Fibroblast of lung (primary cell): ENCODE data around the gene HTR3B. TPM values are rescaled to one million over a fixed set of nuclear protein-coding genes. Genes with fewer than 3 reads are reported as not detected.
A peak's percentile ranks its signal among the peaks of the same experiment; 100 is the strongest.

Source experiments
- DNase-seq, 2 donors: peaks; one replicate each; pipeline versions ENCODE4 v3.0.0 to v3.0.0-alpha.2; 2010; ENCODE audit warnings: low read depth in 2 of 2
- H2AFZ ChIP-seq: 2 replicates; pipeline ENCODE4 v1.5.1; 2012; ENCODE audit warnings: low read length, control low read depth, inconsistent platforms
- H3K27ac ChIP-seq: 2 replicates; pipeline ENCODE4 v1.5.1; 2011; ENCODE audit warnings: low read length, control low read depth; ENCODE audit not compliant: insufficient read depth
- H3K27me3 ChIP-seq: 2 replicates; pipeline ENCODE4 v1.5.1; 2011; ENCODE audit warnings: mild to moderate bottlenecking, low read length; ENCODE audit not compliant: control insufficient read depth, insufficient read depth
- H3K36me3 ChIP-seq: 2 replicates; pipeline ENCODE4 v1.5.1; 2011; ENCODE audit warnings: low read length; ENCODE audit not compliant: control insufficient read depth, insufficient read depth
- H3K4me1 ChIP-seq: 2 replicates; pipeline ENCODE4 v1.5.1; 2011; ENCODE audit warnings: low read length; ENCODE audit not compliant: control insufficient read depth, insufficient read depth; ENCODE audit errors: extremely low read depth
- H3K4me2 ChIP-seq: 2 replicates; pipeline ENCODE4 v1.5.1; 2011; ENCODE audit warnings: low read length, control low read depth; ENCODE audit not compliant: insufficient read depth; ENCODE audit errors: extremely low read depth
- H3K4me3 ChIP-seq, 4 experiments: fragments of 200-600 bp in 1 of 4; sonication (generic) in 1 of 4; replicated peaks in 1 of 4; 2 replicates each; pipeline ENCODE4 v1.5.1; 2011 to 2016; ENCODE audit warnings: low read length in 4 of 4, low read depth in 3 of 4, mild to moderate bottlenecking in 3 of 4, control low read depth in 2 of 4, inconsistent platforms in 1 of 4, mixed read lengths in 1 of 4; ENCODE audit not compliant: insufficient read depth in 1 of 4; ENCODE audit errors: control extremely low read depth in 1 of 4
- H3K79me2 ChIP-seq: 2 replicates; pipeline ENCODE4 v1.5.1; 2012; ENCODE audit warnings: mild to moderate bottlenecking, low read length, inconsistent platforms; ENCODE audit not compliant: control insufficient read depth, insufficient read depth
- H3K9ac ChIP-seq: 2 replicates; pipeline ENCODE4 v1.5.1; 2011; ENCODE audit warnings: mild to moderate bottlenecking, low read length, control low read depth; ENCODE audit not compliant: insufficient read depth
- H3K9me3 ChIP-seq: 2 replicates; pipeline ENCODE4 v1.5.1; 2012; ENCODE audit warnings: low read depth, low read length; ENCODE audit not compliant: control insufficient read depth, insufficient read depth
- H4K20me1 ChIP-seq: 2 replicates; pipeline ENCODE4 v1.5.1; 2011; ENCODE audit warnings: low read length; ENCODE audit not compliant: control insufficient read depth, insufficient read depth; ENCODE audit errors: extremely low read depth
- EZH2 ChIP-seq: IDR thresholded peaks from 2 replicates; pipeline ENCODE4 v1.5.1; 2012; ENCODE audit warnings: low read length, control low read depth, mild to moderate bottlenecking; ENCODE audit errors: missing control alignments
- polyA plus RNA-seq, 2 donors: library from polyadenylated mRNA; depleted of rRNA in 1 of 2; stranded (reverse) in 1 of 2; unstranded in 1 of 2; fragments of >200 nt; gene quantifications; 2 replicates each; pipeline ENCODE4 v1.2.1, GENCODE V29; 2011 to 2012; ENCODE audit warnings: missing spikeins in 1 of 2
- total RNA-seq: library from RNA; depleted of rRNA; stranded (reverse); fragments of >200 nt; gene quantifications from 2 replicates; pipeline ENCODE4 v1.2.1, GENCODE V29; 2014
- TF ChIP-seq, protein P1 (sequence below), 2 donors: IDR thresholded peaks in 1 of 2; conservative IDR thresholded peaks in 1 of 2; 1 replicate in 1 of 2; 2 replicates in 1 of 2; pipeline ENCODE4 v1.5.1; 2011 to 2012; ENCODE audit warnings: low read length in 2 of 2, control low read depth in 1 of 2, inconsistent platforms in 1 of 2, low read depth in 1 of 2, mild to moderate bottlenecking in 1 of 2

HTR3B gene
- total and polyA plus RNA-seq, 2 donors (not counting 1 experiment from before 2014, with no cell fraction given) = not detected

DNA sequence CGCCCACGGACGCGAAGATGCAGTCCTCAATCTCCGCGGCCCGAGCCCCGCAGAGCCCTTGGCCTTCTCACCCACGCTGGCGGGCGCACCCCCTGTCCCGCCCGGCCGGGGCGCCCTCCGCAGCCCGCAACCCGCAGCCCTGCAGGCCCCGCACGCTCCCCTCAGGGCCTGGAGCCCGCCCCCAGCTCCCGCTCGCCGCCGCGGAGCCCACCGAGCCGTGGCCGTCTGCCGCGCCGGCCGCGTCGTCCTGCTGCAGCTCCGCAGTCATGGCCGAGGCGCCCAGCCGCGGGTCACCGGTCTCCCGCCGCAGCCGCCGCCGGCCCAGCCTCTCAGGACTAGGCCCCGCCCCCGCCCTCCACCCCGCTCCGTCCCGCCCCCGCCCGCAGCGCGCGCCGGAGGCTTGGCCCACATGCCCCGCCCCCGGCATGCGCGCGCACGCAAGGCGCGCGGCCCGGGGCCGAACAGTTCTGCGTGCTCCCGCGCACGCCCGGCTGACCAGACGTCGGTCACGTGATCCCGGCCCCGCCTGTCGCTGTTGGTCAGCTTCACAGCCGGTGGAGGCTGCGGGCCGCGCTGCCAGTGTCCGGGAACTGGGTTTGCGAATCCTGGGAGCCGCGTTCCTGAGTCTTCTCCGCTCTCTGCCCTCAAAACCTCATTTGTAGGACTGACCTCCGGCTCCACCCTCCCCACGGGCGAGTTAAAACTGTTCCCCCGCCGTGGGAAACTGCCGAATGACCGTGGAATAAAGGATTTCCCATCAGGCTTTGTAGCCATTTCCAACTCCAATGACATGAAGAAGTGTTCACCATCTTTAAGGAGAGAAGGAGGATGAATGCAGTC is 29.1 kb upstream of the HTR3B start, which contains the start of gene USP28:
Gene USP28 (minus strand): TSS at position 339 of the 840 bp plus-strand sequence. CDS start 71 bp downstream, at position 268.
- no peaks in the 10 kb centered on the region for H3K4me1 ChIP-seq
- H3K27ac ChIP-seq = peak within 1 kb of the TSS; percentile 90
- H3K4me3 ChIP-seq = peak within 1 kb of the TSS; percentile 67 to 86 (median 86)
- DNase-seq = peak; percentile 94 to 95
- no peaks in the 10 kb centered on the region for H3K36me3 ChIP-seq
- peak within 1 kb of the TSS; percentile 93 for H2AFZ ChIP-seq
- H3K27me3 ChIP-seq = no peaks in the 10 kb centered on the region
- H3K9me3 ChIP-seq = no peaks in the 10 kb centered on the region
- TF ChIP-seq, protein P1, sequence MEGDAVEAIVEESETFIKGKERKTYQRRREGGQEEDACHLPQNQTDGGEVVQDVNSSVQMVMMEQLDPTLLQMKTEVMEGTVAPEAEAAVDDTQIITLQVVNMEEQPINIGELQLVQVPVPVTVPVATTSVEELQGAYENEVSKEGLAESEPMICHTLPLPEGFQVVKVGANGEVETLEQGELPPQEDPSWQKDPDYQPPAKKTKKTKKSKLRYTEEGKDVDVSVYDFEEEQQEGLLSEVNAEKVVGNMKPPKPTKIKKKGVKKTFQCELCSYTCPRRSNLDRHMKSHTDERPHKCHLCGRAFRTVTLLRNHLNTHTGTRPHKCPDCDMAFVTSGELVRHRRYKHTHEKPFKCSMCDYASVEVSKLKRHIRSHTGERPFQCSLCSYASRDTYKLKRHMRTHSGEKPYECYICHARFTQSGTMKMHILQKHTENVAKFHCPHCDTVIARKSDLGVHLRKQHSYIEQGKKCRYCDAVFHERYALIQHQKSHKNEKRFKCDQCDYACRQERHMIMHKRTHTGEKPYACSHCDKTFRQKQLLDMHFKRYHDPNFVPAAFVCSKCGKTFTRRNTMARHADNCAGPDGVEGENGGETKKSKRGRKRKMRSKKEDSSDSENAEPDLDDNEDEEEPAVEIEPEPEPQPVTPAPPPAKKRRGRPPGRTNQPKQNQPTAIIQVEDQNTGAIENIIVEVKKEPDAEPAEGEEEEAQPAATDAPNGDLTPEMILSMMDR (conservative IDR thresholded peaks at IDR 0.05 in 1 of 2, IDR thresholded peaks at IDR 0.05 in 1 of 2; ENCODE audit: low read depth in 1 of 2, low read length in 2 of 2) = no peak
- TF ChIP-seq EZH2 = no peak
- H4K20me1 ChIP-seq = no peaks in the 10 kb centered on the region
- H3K79me2 ChIP-seq = no peaks in the 10 kb centered on the region
- H3K9ac ChIP-seq = peak within 1 kb of the TSS; percentile 74
- H3K4me2 ChIP-seq = peak within 1 kb of the TSS; percentile 97

DNA sequence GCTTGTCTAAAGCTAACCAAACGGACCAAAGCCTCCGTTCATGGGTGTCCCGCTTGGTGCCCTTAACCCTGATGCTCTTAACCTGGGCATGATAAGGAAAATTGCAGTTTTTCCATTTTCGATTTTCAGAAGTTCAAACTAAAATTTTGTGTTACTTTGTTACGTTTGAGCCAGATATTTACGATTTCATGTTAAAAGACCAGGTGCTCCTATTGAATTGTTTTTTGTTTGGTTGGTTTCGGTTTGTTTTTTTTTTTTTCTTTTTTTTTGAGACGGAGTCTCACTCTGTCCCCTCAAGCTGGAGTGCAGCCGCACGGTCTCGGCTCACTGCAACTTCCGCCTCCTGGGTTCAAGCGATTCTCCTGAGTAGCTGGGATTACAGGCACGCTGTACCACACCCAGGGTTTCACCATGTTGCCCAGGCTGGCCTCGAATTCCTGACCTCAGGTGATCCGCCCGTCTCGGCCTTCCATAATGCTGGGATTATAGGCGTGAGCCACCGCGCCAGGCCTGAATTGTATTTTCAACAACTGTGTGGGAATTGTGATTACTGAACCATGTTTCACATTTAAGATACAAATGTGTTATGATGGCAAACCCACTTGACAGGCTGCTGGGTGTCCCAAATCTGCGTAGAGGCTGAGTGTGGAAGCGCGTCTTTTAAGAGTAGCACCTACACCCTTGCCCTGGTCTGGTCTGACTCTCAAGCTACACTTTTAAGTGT is 28.4 kb upstream of the HTR3B start:
- Histone ChIP-seq H3K36me3 (no peaks in the 10 kb centered on the region), H3K27ac (peak overlapping the region; percentile 90), H4K20me1 (no peaks in the 10 kb centered on the region), H3K79me2 (no peaks in the 10 kb centered on the region), H3K4me2 (peak overlapping the region; percentile 97), H3K4me3 (peak overlapping the region; percentile 58 to 73 (median 63)), H3K9ac (no peak overlapping the region), H2AFZ (peak overlapping the region; percentile 93), H3K27me3 (no peaks in the 10 kb centered on the region), H3K4me1 (no peaks in the 10 kb centered on the region), H3K9me3 (no peaks in the 10 kb centered on the region)
- DNase-seq = no peak
- TF ChIP-seq, protein P1 (conservative IDR thresholded peaks at IDR 0.05 in 1 of 2, IDR thresholded peaks at IDR 0.05 in 1 of 2; ENCODE audit: low read depth in 1 of 2, low read length in 2 of 2) = no peak
- no peak for TF ChIP-seq EZH2
